Fibroblast of skin of left quadriceps (primary cell): ENCODE measurements around the gene ABL1.

Source experiments
- DNase-seq, 2 experiments: peaks; one replicate each; pipeline ENCODE4 v3.0.0-alpha.2; 2013; ENCODE audit warnings: low read depth in 2 of 2

ABL1 gene

GRCh38 chr9:130872093-130872492 lies 37.0 kb downstream of the ABL1 start:
- no peak for DNase-seq

- no peak for DNase-seq
Observed at GRCh38 chr9:130872508-130872907, 37.5 kb downstream of the ABL1 start.

GRCh38 chr9:130872912-130873503 lies 38.0 kb downstream of the ABL1 start:
- DNase-seq: no peak

GRCh38 chr9:130873966-130874365 lies 38.9 kb downstream of the ABL1 start:
- DNase-seq: no peak

- DNase-seq: no peak
Observed at GRCh38 chr9:130874783-130875182, 39.7 kb downstream of the ABL1 start.

- DNase-seq: no peak
Observed at GRCh38 chr9:130877300-130877699, 42.2 kb downstream of the ABL1 start.

- DNase-seq: no peak
Observed at GRCh38 chr9:130878295-130878694, 43.2 kb downstream of the ABL1 start.

GRCh38 chr9:130879863-130880411 lies 44.9 kb downstream of the ABL1 start:
- no peak for DNase-seq

GRCh38 chr9:130880599-130881220 lies 45.7 kb downstream of the ABL1 start:
- no peak for DNase-seq

- DNase-seq: no peak
Observed at GRCh38 chr9:130881516-130881915, 46.5 kb downstream of the ABL1 start.

- DNase-seq: no peak
Observed at GRCh38 chr9:130882696-130883225, 47.7 kb downstream of the ABL1 start.

GRCh38 chr9:130883479-130883878 lies 48.4 kb downstream of the ABL1 start:
- DNase-seq: no peak

- DNase-seq: no peak
Observed at GRCh38 chr9:130884111-130884531, 49.1 kb downstream of the ABL1 start.

- no peak for DNase-seq
Observed at GRCh38 chr9:130884542-130885483, 49.8 kb downstream of the ABL1 start.

GRCh38 chr9:130885484-130886375 lies 50.7 kb downstream of the ABL1 start:
- DNase-seq: no peak

- DNase-seq: no peak
Observed at GRCh38 chr9:130886981-130887380, 51.9 kb downstream of the ABL1 start.

- no peak for DNase-seq
Observed at GRCh38 chr9:130887494-130888144, 52.6 kb downstream of the ABL1 start.

GRCh38 chr9:130888146-130888885 lies 53.3 kb downstream of the ABL1 start:
- DNase-seq: no peak

- DNase-seq: no peak
Observed at GRCh38 chr9:130890124-130890523, 55.1 kb downstream of the ABL1 start.
